ENCODE results near the gene TMEM132C.
"Not testable (repeated sequence)": the region's sequence is repeated elsewhere in the genome, so short reads cannot be mapped to it uniquely, and the experiment has no call there.

Gene TMEM132C

DNA sequence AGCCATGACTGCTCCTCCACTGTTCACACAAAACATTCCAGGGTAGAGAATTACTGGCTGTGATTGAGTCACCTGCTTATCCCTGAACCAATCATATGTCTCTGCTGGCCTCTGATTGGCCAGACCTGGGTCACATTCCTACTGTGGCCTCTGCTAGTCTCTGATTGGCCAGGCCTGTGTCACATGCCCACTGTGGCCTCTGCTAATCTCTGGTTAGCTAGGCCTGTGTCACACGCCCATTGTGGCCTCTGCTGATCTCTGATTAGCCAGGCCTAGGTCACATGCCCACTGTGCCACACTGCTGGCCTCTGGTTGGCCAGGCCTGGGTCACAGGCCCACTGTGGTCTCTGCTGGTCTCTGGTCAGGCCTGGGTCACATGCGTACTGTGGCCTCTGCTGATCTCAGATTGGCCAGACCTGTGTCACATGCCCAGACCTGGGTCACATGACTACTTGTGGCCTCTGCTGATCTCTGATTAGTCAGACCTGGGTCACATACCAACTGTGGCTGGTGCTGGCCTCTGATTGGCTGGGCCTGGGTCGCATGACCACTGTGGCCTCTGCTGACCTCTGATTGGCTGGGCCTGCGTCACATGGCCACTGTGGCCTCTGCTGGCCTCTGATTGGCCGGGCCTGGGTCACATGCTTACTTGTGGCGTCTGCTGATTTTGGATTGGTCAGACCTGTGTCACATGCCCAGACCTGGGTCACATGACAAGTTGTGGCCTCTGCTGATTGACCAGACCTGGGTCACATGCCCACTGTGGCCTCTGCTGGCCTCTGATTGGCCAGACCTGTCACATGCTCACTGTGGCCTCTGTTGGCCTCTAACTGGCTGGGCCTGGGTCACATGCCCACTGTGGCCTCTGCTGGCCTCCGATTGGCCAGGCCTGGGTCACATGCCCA lies 305.2 kb downstream of the TMEM132C start:
- no peak for DNase-seq

DNA sequence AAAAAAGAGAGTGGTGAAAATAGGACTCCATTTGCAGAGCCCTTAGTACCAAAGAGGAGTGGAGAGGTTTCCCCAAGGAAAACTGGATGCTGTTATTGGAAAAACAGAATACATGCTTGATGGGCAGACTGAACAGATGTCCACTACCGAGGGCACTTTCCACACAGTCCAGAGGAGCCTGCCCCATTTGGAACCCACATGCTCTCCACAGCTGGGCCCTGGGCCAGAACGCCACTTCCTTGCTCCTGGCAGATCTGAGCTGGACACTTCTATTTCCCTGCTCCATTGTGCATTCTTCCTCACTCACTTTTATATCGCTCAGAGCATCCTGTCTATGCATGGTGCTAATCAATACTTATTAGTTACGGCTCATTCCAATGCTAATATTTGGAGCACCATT lies 306.9 kb downstream of the TMEM132C start:
- DNase-seq: no peak

DNA sequence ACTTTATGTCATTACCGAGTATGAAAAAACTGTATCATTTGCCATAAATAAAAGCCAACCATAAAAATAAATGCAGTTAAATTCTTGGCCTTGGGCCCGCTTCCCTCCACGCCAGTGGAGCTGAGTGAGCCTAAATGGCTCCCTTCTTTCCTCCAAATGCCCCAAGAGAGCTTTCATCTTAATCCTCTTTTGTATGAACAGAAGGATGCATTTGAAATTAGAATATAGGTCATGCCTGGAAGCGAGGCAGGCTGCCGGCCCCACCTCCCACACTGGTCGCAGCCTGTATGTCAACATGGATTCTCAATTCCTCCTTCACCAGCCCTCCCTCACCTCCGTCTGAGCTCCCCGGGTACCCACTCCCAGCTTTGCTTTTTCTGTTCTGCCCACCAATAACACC lies 311.1 kb downstream of the TMEM132C start:
- no peak for DNase-seq

DNA sequence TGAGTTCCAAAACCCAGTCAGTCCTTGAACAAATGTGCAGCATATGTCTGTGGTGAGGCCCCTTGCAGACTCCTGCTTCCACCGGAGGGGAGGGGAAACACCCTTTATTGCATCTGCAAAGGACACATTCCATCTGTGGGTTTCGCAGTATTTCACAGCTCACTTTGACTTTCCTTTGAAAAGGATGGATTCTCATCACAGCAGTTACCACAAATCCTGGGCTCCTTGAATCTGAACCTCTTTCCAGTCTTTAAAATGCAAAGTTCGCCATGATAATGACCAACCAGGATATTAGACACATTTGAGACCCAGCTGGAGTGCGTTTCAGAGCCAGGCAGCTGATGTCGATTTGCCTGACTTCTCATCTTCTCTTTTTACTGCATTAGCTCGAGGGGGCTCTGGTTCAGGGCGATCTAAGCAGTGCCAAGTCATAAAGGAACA lies 314.4 kb downstream of the TMEM132C start:
- no peak for DNase-seq

DNA sequence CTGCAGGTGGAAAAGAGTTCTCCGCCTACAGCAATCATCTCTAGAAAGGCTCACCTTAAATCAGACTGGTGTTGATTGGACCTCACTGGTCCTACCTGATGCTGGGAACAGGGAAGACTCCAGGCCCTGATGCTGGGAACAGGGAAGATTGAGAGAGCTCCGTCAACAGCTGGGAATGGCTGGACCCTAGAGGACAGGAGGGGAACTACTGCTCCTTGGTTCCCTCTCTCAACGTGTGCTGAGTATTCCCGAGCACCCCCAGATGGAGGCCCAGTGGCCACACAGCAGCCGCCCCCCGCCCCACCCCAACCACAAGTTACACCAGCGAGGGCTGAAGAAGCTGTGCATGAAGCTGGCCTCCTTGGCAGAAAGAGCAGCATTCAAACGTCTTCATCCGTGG lies 316.5 kb downstream of the TMEM132C start:
- no peak for DNase-seq

DNA sequence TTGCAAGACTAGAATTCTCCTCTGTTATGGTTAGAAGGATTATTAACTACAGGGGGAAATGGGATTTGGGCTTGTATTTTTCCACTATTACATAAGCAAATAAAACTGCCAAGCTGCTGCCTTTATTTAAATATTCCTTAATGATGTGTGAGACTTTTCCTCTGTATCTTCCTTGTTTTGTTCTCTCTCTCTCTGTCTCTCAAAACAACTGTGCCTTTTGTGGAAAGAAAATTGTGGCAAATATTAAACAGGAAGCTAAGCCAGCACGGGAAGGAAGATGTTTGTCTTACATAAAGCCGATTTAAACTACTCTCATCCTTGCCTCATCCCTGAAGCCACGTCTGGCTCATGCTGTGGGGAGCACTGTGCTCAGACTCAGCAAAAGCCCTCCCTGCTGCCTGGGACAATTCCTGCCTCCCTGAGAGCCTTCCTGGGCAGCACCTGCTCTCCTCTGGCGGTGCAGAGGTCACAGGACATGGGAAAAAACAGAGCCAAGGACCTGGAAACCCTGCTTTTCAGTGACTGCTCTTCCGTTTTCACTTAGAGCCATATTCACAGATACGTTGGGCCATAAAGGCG lies 319.6 kb downstream of the TMEM132C start:
- DNase-seq: no peak

DNA sequence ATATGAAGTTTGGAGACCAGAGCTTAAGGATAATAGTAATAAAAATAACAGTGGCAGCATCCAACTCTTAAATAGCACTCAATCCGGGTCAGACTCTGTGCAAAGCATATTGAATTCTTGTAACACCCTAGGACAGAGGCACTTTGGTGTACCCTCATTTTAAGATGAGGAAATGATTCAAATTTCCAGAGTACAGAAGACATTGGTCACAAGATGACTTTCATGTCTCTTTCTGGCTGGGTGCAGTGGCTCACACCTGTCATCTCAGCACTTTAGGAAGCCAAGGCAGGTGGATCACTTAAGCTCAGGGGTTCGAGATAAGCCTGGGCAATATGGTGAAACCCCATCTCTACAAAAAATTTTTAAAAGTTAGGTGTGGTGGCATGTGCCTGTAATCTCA lies 320.9 kb downstream of the TMEM132C start:
- no peak for DNase-seq

DNA sequence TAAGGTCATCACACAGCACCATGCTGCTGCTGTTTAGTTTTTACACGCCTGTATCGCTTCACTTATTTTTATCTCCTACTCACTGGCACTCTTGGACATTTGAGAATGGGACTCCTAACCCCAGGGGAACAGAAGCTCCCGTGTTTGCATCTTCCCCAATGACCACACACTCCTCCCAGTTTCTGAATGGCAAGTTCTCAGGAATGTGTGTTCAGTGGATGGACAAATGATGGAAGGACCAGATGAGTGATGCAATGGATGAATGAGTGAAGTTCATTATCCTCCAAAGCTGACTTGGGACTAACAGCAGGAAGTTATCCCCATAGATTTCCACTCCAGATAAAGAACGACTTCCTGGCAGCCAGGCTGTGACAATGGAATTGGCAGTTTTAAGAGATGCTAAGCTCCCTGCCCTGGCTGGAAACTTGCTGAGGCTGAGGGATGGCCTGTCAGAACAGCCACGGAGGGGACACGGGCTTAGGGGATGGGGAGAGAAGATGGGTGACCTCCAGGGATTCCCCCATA lies 325.3 kb downstream of the TMEM132C start:
- DNase-seq: no peak

DNA sequence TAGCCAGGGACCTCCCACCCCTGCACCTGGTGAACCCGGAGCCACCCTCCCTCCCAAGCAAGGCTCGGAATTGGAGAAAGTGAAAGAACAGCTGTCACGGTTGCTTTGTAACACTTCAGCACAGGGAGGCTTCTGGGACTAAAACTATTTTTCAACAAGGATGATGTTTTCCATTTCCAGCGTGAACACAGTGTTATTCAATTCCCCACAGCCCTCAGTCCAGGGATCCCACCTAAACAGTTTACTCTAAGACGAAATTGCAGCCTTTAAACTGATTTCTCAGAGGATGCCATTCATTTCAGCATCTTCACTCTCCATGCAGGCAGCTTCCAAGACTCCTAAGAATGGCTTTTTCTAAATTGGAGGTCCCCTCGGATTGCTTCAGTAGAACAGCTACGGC lies 327.6 kb downstream of the TMEM132C start:
- DNase-seq: no peak

DNA sequence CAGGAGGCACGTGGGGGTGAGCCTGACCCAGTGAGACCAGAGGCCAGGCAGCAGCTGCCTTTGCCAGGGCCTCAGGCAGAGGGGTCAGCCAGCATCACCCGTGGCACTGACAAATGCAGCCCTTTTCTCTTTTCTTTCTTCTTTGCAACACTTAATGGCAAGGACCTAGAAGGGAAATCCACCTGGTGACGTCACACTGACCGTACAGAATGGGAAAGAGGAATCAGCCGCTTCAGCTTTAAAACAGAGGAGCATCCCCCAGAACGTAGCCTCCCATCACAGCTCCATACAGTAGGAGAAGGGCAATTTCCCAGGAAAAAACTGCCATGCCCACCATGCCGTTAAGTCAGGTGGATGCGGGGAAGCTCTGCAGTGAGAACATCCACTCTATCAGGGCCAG lies 328.6 kb downstream of the TMEM132C start:
- no peak for DNase-seq

DNA sequence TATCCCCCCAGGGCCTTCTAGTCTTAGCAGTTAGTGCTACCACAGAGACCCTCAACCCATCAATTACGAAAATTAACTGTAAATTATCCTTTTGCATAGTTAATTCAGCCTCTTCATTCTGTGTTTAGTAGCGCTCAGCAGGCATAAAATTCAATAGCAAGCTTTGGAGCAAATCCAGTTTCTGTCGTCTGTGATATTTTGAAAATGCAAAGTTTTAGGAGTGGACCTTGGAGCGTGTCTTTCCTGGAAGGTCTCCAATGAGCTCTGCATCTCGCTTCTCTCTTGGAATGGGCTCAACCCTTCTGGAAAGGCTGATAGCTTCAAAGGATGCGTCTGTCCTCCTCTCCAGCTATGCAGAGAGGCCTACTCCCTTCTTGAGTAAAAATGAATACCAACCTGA lies 333.9 kb downstream of the TMEM132C start:
- no peak for DNase-seq

DNA sequence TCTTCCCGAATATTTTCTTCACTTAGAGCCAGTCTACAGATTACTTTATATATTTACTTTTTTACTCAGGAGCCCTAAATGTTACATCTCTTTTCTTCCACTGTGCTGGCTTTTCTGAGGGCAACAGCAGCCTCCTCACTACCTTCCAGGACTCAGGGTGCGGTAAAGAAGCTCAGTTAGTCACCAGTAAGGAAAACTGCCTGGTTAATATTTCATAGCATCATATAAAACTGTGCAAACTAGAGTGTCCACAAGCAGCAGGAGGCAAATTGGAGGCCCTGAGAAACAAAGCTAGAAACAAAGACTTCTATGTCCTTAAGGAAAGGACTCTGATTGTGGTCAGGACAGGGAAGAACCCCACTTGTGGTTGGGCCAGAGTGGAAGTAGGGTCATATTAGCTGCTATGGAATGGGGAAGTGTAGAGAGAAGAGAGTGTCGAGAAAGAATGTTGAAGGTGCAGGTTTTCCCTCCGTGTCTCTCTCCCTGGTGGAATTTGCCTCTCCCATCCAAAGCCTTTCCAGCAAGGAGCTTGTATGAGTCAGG lies 336.7 kb downstream of the TMEM132C start:
- no peak for DNase-seq

DNA sequence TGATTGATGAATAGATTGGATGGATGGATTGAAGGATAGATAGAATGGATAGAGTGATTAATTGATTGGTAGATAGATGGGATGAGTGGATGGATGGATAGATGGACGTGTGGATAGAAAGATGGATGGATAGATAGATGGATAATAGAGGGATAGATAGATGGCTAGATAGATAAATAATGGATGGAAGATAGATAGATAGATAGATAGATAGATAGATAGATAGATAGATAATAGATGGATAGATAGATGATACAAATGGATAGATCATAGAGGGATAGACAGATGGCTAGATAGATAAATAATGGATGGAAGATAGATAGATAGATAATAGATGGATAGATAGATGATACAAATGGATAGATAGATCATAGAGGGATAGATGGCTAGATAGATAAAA lies 337.2 kb downstream of the TMEM132C start:
- not testable (repeated sequence) for DNase-seq

DNA sequence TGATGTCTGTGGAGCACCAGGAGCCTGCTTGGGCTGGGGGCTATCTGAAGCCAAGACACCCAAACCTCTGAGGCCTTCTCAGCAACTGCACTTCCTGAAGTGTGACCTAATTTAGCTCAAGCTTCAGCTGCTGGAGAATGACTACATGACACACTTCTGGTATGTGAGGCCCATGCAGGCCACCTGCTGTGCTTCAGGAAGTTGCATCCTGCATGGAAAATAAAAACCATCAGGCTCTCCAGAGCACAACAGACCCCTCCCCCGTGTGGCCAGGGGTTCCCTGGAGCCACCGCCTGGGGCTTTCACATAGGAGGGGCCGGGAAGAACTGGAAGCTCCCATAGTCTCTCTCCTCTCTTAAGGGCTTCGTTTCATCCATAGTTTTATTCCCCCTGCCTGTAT lies 339.1 kb downstream of the TMEM132C start:
- no peak for DNase-seq

DNA sequence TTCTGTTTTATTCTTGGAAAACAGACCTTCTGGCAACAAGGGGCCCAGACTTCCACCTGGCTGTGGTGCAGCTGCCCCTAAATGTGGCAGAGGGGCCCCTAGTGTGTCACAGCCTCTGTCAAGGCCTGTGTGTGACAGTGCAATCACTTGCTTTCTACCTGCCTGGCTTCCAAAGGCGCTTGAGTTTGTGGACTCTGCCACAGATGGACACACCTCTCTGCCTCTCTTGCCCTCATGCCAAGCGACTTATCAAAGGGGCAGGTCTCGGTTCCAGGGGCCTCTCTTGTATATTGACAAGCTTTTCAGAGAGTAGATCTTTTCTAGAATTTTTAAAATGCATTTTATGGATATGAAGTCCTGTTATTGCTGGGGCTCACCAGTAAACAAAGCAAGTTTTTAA lies 339.6 kb downstream of the TMEM132C start:
- no peak for DNase-seq

DNA sequence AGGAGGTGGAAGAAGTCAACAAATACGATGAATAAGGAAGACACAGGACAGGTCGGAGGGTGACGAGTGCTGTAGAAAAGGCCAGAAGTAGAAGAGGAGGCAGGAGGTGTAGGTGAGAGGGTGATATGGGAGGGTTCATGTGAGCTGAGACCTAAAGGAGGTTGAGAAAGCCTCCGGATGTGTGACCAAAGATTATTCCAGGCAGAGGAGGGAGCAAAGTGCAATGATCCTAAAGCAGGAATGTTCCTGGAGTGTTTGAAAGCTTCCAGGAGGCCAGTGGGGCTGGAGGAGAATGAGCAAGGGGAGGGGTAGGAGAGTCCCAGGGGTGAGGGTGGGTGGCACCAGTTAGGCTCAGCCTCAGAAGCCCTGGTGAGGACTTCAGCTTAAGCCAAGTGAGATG lies 340.0 kb downstream of the TMEM132C start:
- DNase-seq: no peak

DNA sequence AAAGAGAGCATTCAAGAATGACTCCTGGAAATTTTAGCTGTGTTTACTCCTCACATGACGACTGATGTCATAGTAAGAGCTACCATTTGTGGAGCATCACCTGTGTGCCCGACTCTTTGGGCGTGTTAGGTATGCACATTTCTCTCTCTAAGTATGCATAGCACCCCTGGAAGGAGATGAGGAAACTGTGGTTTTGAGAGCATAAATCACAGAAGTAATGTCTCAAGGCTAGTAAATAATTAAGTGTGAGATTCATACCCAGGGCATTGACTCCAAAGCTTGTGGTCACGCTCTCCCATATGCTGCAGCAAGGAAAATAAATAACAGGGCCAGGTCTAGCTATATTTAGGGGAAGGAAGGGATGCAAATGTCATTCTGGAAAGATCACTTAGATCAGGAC lies 340.7 kb downstream of the TMEM132C start:
- no peak for DNase-seq

DNA sequence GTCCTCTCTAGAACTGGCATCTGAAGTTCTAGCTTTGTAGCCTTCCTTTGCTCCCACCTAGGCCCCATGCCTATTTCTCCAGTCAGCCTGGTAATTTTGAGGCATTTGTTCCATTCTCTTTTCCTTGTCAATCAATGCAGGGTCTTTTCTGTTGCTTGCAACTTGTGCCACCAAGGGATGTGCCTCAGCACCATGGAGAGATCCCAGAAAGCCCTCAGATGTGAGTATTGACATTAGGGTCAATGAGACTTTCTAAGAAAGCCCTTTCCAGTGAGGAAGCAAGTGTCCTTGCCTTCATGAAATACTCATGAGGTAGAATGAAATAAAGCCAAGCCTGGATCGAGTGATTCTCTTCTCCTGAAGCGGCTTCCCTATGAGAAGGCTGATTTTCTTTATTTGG lies 342.9 kb downstream of the TMEM132C start:
- no peak for DNase-seq

DNA sequence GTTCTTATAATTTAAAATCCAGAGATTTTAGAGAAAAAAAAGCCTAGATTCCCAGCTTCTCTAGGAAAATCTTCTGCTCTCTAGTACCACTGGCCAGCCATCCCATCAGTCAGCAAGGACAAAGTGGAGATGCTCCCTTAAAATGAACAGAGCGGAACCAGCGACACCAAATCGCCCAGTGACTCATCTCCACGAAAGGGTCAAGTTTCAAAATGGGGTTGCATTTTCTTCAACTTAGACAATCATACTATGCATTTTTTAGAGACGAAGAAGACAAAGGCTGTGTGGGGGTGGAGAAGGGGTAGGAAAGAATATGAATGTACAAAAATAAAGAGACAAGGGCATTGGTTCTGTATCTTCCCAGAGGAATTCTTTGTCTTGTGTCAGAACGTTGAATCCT lies 344.8 kb downstream of the TMEM132C start:
- no peak for DNase-seq

DNA sequence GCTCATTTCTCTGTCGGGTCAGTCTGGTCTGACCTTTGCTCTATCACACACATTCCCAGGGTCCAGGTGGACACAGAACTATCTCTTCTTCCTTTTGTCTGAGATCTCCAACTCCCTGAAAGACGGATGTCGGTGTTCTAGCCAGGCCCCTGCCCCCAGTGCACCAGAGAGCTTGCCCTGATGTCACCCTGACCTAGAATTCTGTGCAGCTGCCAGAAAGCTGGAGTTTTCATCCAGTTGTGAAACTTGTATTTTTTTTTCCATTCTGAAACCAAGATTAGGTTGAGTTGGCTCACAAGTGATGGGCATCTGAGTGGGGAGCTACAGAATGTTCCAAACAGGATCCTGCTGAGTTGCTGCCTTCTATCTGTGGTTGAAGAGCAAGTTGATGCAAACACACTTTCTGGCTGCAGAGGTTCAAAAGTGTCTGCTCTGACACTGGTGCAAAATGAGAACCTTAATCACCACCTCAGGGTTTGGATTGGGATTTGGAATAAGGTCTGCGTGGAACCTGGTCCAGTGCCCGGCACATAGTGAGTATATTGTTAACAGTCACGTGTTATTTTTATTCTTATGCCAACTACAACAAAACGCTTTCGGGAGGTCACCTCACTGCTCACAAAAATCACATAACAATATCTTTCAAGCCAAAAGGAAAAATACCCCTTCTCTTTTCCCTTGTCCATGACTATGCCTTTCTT lies 345.3 kb downstream of the TMEM132C start:
- DNase-seq: no peak

DNA sequence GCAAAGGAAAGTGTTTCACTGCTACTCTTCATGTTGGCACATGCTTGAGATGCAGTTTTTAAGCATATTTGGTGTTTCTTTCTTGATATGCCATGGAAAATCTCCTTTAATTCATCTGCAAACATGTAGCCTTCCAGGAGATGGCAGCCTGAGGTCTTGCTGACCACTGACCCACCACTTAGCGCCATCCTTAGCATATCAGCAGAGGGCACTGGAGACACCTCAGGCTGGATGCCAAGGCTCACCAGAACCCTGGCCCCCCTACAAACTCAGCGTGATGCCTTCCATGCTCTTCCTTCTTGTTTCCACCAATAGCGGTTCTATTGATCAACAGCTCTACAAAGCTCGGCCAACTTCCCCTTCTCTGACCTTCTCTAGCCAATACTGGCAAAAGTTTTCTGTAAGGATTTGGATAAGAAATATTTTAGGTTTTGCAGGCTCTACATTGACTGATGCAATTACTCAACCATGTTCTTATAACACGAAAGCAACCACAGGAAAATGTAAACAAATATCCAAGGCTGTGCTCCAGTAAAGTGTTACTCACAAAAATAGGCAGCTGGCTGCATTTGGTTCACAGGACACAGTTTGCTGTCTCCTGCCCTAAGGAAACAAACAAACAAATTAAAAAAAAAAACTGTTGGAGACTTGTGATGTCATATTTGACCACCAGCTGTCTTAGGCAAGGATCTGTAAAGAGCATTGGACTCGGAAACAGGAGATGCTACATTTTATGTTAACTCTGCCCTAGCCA lies 347.0 kb downstream of the TMEM132C start:
- DNase-seq: no peak

DNA sequence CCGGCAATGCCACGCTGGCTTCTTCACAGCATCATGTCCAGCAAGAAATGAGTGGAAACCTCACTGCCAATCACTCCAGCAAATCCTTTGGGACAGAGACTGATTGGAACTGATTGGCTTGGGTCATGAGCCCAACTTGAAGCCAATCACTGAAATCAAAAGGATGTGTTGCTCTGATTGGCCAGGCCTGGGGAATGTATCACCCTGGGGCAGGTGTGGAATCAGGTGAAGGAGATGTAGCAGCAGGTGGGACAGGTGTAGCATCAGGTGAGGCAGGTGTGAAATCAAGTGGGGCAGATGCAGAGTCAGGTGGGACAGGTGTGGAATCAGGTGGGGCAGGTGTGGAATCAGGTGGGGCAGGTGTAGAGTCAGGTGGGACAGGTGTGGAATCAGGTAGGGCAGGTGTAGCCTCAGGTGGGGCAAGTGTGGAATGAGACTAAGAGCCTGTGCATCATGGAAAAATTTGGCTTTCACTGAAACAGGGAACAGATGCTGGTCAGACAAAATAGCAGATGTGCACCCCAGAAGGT lies 350.4 kb downstream of the TMEM132C start:
- no peak for DNase-seq

Measured in hematopoietic multipotent progenitor cell treated with erythropoietin and hydrocortisone succinate and interleukin-3 and kit ligand, for 8 days (in vitro differentiated cells).